NCI-H2196 treated with DMSO at 0.1 percent for 48 hours (cell line): ENCODE results near the gene MYO9A.

Experiments used
- DNase-seq: peaks from one replicate; lab custom pipeline; 2025; ENCODE audit not compliant: unreplicated experiment; lab: John Stamatoyannopoulos, UW

The MYO9A gene

GRCh38 chr15:71791975-71792374, 326.0 kb downstream of the MYO9A start:
- DNase-seq = no peak

- no peak for DNase-seq
These were observed 327.9 kb downstream of the MYO9A start for GRCh38 chr15:71790081-71790480.

DNA sequence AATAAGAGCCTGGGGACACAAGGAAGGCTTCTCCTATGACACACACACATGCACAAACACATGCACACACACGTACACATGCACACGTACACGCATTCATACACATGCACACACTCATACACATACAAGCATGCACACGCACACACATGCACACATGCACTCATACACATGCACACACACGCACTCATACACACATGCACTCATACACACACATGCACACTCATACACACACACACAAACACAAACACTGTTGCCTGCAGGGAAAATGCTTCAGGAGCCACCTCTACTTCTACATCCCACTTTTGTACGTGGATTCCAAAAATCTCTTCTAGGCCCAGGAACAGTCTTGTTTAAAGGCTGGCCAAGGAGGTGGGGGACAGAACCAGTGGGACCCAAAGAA, 328.3 kb downstream of the MYO9A start:
- no peak for DNase-seq

GRCh38 chr15:71788646-71789579, 329.0 kb downstream of the MYO9A start:
- no peak for DNase-seq

DNA sequence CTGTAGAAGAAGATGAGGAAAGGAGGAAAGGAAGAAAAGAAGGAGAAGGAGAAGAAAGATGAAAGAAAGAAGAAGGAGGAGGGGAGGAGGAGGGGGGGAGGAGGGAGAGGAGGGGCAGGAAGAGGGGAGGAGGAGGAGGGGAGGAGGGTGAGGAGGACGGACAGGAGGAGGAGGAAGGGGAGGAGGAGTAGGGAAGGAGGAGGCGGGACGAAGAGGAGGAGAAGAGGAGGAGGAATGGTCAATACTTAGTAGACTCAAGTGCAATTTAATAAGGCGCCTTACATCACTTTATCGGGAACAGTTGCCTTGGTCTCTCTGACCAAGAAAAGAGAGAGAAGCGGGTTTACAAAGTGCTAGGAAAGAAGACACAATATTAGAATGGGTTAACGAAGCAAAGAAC, 331.3 kb downstream of the MYO9A start:
- no peak for DNase-seq

DNA sequence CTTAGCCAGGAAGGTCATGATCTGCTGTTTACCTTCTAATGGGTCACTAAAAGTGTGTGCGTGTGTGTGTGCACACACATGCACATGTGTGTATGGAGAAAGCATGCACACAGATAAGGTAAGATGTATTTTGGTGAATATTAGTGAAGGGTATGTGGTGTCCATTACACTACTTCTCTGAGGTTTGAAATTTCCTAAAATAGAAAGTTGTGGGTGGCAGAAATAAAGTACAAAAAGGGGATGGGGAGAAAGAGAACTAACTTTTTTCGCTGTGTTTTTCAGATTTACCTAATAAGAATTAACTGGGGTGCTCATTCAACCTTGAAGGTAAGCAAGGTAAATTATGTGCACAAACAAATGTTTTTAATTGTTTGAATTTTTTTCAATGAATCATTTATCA, 332.0 kb downstream of the MYO9A start:
- DNase-seq = no peak

GRCh38 chr15:71784719-71785118, 333.2 kb downstream of the MYO9A start:
- DNase-seq = no peak

DNA sequence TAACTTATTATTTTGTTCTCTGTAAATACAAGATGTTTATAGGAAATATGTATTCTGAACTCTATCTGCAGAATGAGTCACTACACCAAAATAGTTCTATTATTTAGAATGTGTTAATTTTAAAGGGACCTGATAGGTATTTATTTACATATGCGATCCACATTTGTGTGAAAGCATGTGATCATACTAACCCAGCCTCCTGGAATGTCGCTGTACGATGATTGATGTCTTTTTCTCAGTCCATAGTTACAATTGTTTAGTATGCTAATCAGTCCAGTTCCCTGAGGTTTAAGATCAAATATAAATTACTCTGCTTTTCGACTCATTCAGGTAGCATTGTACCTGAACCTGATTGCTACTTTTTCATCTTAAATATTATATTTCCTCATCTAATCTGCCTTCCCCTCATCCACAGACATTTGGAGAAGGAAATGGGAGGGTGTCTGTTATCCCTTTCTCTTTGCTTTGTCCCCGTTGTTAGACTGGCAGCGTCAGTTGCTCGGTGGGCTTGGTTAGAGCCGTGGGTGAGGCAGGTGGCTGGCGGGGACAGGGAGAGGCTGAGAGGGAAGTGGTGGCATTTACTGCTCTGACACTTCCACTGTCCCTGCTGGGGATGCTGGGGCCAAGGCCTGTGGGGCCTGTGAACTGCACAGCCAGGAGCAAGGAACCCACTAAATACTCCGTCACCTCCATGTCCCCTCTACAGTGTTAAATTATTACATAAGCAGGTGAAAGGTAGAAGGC, 335.4 kb downstream of the MYO9A start:
- no peak for DNase-seq

GRCh38 chr15:71781965-71782265, 336.0 kb downstream of the MYO9A start:
- no peak for DNase-seq

DNA sequence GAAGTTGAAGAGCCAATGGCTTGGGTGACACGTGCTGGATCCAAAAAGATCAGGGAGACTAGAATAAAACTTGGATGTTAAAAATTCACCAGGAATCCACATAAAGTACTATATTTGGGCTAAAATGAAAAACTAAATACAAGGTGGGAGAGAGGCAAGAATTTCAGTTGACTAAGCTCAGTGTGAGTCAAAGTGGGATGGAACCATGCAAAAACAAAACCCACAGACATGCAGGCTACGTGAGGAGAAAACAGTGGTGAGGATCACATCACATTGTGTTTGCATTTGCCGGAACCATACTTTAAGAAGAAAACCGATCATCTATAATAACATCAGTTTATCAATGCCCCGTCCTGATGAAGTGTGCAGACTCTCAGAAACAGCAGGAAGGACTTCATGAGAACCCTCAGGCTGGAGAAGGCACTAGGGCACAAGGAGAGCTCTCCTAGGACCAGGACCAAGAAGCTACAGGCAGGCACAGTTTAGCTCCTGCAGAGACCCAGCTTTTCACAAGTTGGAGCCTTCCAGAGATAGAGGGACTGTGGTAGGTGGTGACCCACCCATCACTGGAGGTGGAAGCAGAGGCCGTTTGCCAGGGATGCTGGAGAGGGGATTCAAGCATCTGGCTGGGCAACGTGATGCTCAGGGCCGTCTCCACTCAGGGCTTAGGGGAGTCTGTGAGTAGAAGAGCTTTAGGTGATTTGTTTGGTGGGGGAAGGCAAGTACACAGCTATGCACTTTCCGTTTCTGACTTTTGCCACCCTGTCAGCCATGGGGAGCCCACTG, 336.6 kb downstream of the MYO9A start:
- no peak for DNase-seq

GRCh38 chr15:71780115-71780976, 337.6 kb downstream of the MYO9A start:
- no peak for DNase-seq

DNA sequence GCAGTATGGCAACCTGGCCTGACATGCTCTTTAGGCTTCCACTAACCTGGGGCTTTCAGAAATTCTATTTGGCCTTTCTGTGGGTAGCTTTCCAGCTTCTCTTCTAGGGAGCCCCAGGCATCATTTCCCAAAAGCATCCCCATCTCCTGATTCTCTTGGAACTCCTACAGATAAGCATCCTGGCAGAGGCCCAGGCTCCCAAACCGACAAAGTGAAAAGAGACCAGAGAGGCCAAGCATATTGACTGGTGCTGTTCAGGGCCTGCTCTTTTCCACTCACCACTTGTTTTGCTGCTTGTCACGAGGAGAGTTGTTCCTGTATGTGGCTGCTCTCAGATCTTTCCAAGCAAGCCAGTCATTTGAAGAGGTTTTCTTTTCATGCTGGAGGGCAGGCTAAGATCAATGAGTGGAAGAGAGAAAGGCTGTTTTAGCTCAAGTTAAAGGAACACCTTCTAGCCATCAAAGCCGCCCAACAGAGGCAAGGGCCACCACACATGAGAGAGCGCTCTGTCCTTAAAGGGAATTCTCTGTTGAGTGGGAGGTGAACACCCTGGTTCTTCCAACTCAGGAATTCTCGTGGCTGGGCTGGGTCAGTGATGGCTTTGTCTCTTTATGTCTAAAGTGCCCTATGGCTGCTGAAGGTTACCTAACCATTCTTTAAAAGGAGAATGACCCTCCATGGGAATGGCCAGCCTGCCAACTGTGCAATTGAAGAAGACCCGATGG, 338.7 kb downstream of the MYO9A start:
- no peak for DNase-seq

GRCh38 chr15:71777216-71777943, 340.6 kb downstream of the MYO9A start:
- DNase-seq = no peak

GRCh38 chr15:71776304-71776703, 341.6 kb downstream of the MYO9A start:
- DNase-seq = no peak

DNA sequence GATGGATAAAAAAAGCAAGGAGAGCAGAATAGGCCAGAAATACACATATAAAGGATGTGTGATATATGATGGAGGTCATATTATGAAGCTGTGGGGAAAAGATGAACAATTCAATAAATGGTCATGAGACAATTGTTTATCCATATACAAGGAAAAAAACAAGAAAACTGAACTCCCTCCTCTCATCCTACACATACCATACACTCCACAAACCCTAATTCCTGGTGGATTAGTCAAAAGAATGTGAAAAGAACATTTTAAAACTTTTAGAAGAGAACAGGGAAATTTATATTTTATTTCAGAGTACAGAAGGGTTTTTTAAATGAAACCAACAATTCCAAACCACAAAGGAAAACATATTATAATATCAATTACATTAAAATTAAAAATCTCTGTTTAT, 342.1 kb downstream of the MYO9A start:
- no peak for DNase-seq

- no peak for DNase-seq
These were observed 344.6 kb downstream of the MYO9A start for GRCh38 chr15:71773206-71773859.
